WTC11 (cell line): ENCODE results near the gene KAZN. TPM values are rescaled to one million over a fixed set of nuclear protein-coding genes. Genes with fewer than 3 reads are reported as not detected.

Experiments
- ATAC-seq: fragments of 200-7000 bp; cut with Tn5 transposase; 2 replicates; pipeline ENCODE4 v1.10.0; 2021; ENCODE audit warnings: mild to moderate bottlenecking, moderate library complexity
- CTCF ChIA-PET: fragments of 300-600 bp; sonication (Branson Sonifier 250); formaldehyde crosslinking; loops from one replicate; lab custom pipeline; 2021; ENCODE audit warnings: antibody characterized with exemption; lab: Charles Lee
- POLR2A ChIA-PET: fragments of 350-600 bp; sonication (Branson Sonifier 250); formaldehyde crosslinking; loops from one replicate; lab custom pipeline; 2021; ENCODE audit warnings: antibody characterized with exemption; lab: Charles Lee
- DNase-seq: peaks from one replicate; pipeline ENCODE4 v3.0.0; 2021; ENCODE audit warnings: low spot score
- H3K27ac Mint-ChIP-seq: 2 replicates; pipeline ENCODE4 v1.8.0; 2021; ENCODE audit warnings: mixed read lengths
- H3K27me3 Mint-ChIP-seq: 2 replicates; pipeline ENCODE4 v1.8.0; 2021; ENCODE audit warnings: low read depth, mild to moderate bottlenecking, moderate library complexity, mixed read lengths
- H3K36me3 Mint-ChIP-seq: 2 replicates; pipeline ENCODE4 v1.8.0; 2021; ENCODE audit warnings: mixed read lengths
- H3K4me1 Mint-ChIP-seq: 2 replicates; pipeline ENCODE4 v1.8.0; 2022; ENCODE audit warnings: mixed read lengths
- H3K4me3 Mint-ChIP-seq: 2 replicates; pipeline ENCODE4 v1.8.0; 2021; ENCODE audit warnings: mild to moderate bottlenecking, moderate library complexity, mixed read lengths
- H3K9me3 Mint-ChIP-seq: 2 replicates; pipeline ENCODE4 v1.8.0; 2021; ENCODE audit warnings: mixed read lengths
- ARID4B ChIP-seq: sonication (generic); formaldehyde crosslinking; IDR thresholded peaks from 2 replicates; pipeline ENCODE4 v1.8.0; 2023; ENCODE audit warnings: missing genetic modification reagents, mild to moderate bottlenecking, borderline replicate concordance
- ATF2 ChIP-seq: sonication (generic); formaldehyde crosslinking; IDR thresholded peaks from 2 replicates; pipeline ENCODE4 v1.8.1; 2022; ENCODE audit warnings: low read depth, missing genetic modification reagents, borderline replicate concordance
- E2F1 ChIP-seq: sonication (generic); formaldehyde crosslinking; IDR thresholded peaks from 2 replicates; pipeline ENCODE4 v1.8.0; 2022; ENCODE audit warnings: mild to moderate bottlenecking, missing genetic modification reagents
- EMX1 ChIP-seq: fragments of 250-450 bp; sonication (Bioruptor Pico); IDR thresholded peaks from 2 replicates; pipeline ENCODE4 v1.8.0; 2021; ENCODE audit warnings: mild to moderate bottlenecking
- FOXJ3 ChIP-seq: sonication (generic); formaldehyde crosslinking; IDR thresholded peaks from 2 replicates; pipeline ENCODE4 v1.9.0; 2021; ENCODE audit warnings: missing genetic modification reagents, mild to moderate bottlenecking, borderline replicate concordance
- GABPB1 ChIP-seq: sonication (generic); formaldehyde crosslinking; IDR thresholded peaks from 2 replicates; pipeline ENCODE4 v1.8.1; 2023; ENCODE audit warnings: mild to moderate bottlenecking, missing genetic modification reagents
- MXD4 ChIP-seq: fragments of 250-450 bp; sonication (Bioruptor Pico); IDR thresholded peaks from 2 replicates; pipeline ENCODE4 v1.8.0; 2021; ENCODE audit warnings: mild to moderate bottlenecking, moderate library complexity, borderline replicate concordance
- NFE2L1 ChIP-seq: sonication (generic); formaldehyde crosslinking; IDR thresholded peaks from 2 replicates; pipeline ENCODE4 v1.8.1; 2023; ENCODE audit warnings: missing genetic modification reagents
- SMAD4 ChIP-seq: sonication (generic); formaldehyde crosslinking; IDR thresholded peaks from 2 replicates; pipeline ENCODE4 v1.8.0; 2022; ENCODE audit warnings: mild to moderate bottlenecking, missing genetic modification reagents
- USF1 ChIP-seq: sonication (generic); formaldehyde crosslinking; IDR thresholded peaks from 2 replicates; pipeline ENCODE4 v1.8.0; 2022; ENCODE audit warnings: mild to moderate bottlenecking, missing genetic modification reagents
- ZBTB21 ChIP-seq: sonication (generic); formaldehyde crosslinking; IDR thresholded peaks from 2 replicates; pipeline ENCODE4 v1.8.1; 2023; ENCODE audit warnings: mild to moderate bottlenecking, missing genetic modification reagents, borderline replicate concordance
- ZMAT4 ChIP-seq: fragments of 250-450 bp; sonication (Bioruptor Pico); IDR thresholded peaks from 2 replicates; pipeline ENCODE4 v1.9.0; 2021; ENCODE audit warnings: mild to moderate bottlenecking
- ZNF138 ChIP-seq: sonication (generic); formaldehyde crosslinking; conservative IDR thresholded peaks from 2 replicates; pipeline ENCODE4 v1.8.1; 2022; ENCODE audit warnings: mild to moderate bottlenecking, moderate library complexity, missing genetic modification reagents
- ZNF232 ChIP-seq: sonication (generic); formaldehyde crosslinking; IDR thresholded peaks from 2 replicates; pipeline ENCODE4 v1.8.0; 2022; ENCODE audit warnings: mild to moderate bottlenecking, missing genetic modification reagents
- ZNF317 ChIP-seq: sonication (generic); formaldehyde crosslinking; IDR thresholded peaks from 2 replicates; pipeline ENCODE4 v1.8.1; 2023; ENCODE audit warnings: low read depth, mild to moderate bottlenecking, moderate library complexity, missing genetic modification reagents, borderline replicate concordance
- ZNF416 ChIP-seq: fragments of 250-450 bp; sonication (Bioruptor Pico); IDR thresholded peaks from 2 replicates; pipeline ENCODE4 v1.9.0; 2021; ENCODE audit warnings: mild to moderate bottlenecking, inconsistent platforms
- ZNF425 ChIP-seq: fragments of 250-450 bp; sonication (Bioruptor Pico); conservative IDR thresholded peaks from 2 replicates; pipeline ENCODE4 v1.9.0; 2021; ENCODE audit warnings: mild to moderate bottlenecking
- ZSCAN18 ChIP-seq: fragments of 250-450 bp; sonication (Bioruptor Pico); IDR thresholded peaks from 2 replicates; pipeline ENCODE4 v2.1.2; 2022; ENCODE audit warnings: mild to moderate bottlenecking, moderate library complexity
- total RNA-seq: library from RNA; stranded (reverse); gene quantifications from 3 replicates; pipeline ENCODE4 v1.2.3, GENCODE V29; 2021

The KAZN gene
- total RNA-seq, 1 experiment from 2014 or later: 19.9 TPM

GRCh38 chr1:14822996-14823395 lies 224.5 kb downstream of the KAZN start (continued):
- no peak for TF ChIP-seq ZSCAN18 (CRISPR knock-in tag)
- no peak for TF ChIP-seq MXD4 (CRISPR knock-in tag)
- TF ChIP-seq ATF2 (CRISPR knock-in tag): no peak

GRCh38 chr1:14824314-14824915 lies 225.9 kb downstream of the KAZN start:
- no peaks in the 10 kb centered on the region for H3K36me3 Mint-ChIP-seq
- H3K27me3 Mint-ChIP-seq: no peaks in the 10 kb centered on the region
- ATAC-seq (no peak), DNase-seq (no peak)
- no peak overlapping the region for H3K4me3 Mint-ChIP-seq
- no peak for TF ChIP-seq ZNF416 (CRISPR knock-in tag)
- TF ChIP-seq ZNF232 (CRISPR knock-in tag): no peak
- no peak overlapping the region for H3K27ac Mint-ChIP-seq
- ChIA-PET CTCF (interaction anchor here (0.6 to 0.7 kb wide), 2 partner anchors 52 to 213 kb away, joined by 3 to 4 read pairs; no protein-coding TSS in a partner anchor), POLR2A (no interaction called here)
- peaks cover 12% of the 10 kb centered on the region for H3K4me1 Mint-ChIP-seq
- H3K9me3 Mint-ChIP-seq: peaks cover 5% of the 10 kb centered on the region; the same call in 1 of the 2 replicates

GRCh38 chr1:14825396-14825795 lies 226.9 kb downstream of the KAZN start:
- H3K27ac Mint-ChIP-seq: no peak overlapping the region
- TF ChIP-seq ZBTB21 (CRISPR knock-in tag) (no peak), NFE2L1 (CRISPR knock-in tag) (no peak), E2F1 (CRISPR knock-in tag) (no peak), ZNF138 (CRISPR knock-in tag) (no peak), USF1 (CRISPR knock-in tag) (no peak), SMAD4 (CRISPR knock-in tag) (no peak)
- TF ChIP-seq, all 79 proteins: peak for 0
- Mint-ChIP-seq H3K36me3 (no peaks in the 10 kb centered on the region), H3K4me1 (peaks cover 12% of the 10 kb centered on the region), H3K9me3 (peaks cover 5% of the 10 kb centered on the region; the same call in 1 of the 2 replicates), H3K27me3 (no peaks in the 10 kb centered on the region), H3K4me3 (no peak overlapping the region)
- CTCF ChIA-PET: no interaction called here
- POLR2A ChIA-PET: no interaction called here
- no peak for DNase-seq
- no peak for ATAC-seq

- CTCF ChIA-PET: no interaction called here
- Mint-ChIP-seq H3K36me3 (no peaks in the 10 kb centered on the region), H3K4me3 (no peak overlapping the region), H3K27ac (no peak overlapping the region), H3K27me3 (no peaks in the 10 kb centered on the region), H3K4me1 (peaks cover 12% of the 10 kb centered on the region), H3K9me3 (peaks cover 5% of the 10 kb centered on the region; the same call in 1 of the 2 replicates)
- POLR2A ChIA-PET: no interaction called here
- ATAC-seq (no peak), DNase-seq (no peak)
- TF ChIP-seq ZNF317 (CRISPR knock-in tag) (no peak), ZNF425 (CRISPR knock-in tag) (no peak), SMAD4 (CRISPR knock-in tag) (no peak), ARID4B (CRISPR knock-in tag) (no peak), GABPB1 (CRISPR knock-in tag) (no peak), FOXJ3 (CRISPR knock-in tag) (no peak), ZMAT4 (CRISPR knock-in tag) (no peak), EMX1 (CRISPR knock-in tag) (no peak)
Observed at GRCh38 chr1:14826172-14826636, 227.7 kb downstream of the KAZN start.
